Brain microvascular endothelial cell (primary cell): Measurements from ENCODE around the gene CA4.

Experiments used
- DNase-seq: peaks from one replicate; pipeline ENCODE4 v3.0.0-alpha.2; 2020
- H3K27ac ChIP-seq: fragments of 250-450 bp; sonication (Bioruptor Pico); 2 replicates; pipeline ENCODE4 v1.5.1; 2020; ENCODE audit warnings: mild to moderate bottlenecking, moderate library complexity
- H3K27me3 ChIP-seq: fragments of 250-450 bp; sonication (Bioruptor Pico); replicated peaks from 2 replicates; pipeline ENCODE4 v1.5.1; 2020; ENCODE audit warnings: mild to moderate bottlenecking
- H3K36me3 ChIP-seq: fragments of 250-450 bp; sonication (Bioruptor Pico); replicated peaks from 2 replicates; pipeline ENCODE4 v1.5.1; 2020; ENCODE audit warnings: mild to moderate bottlenecking
- H3K4me3 ChIP-seq: 2 replicates; pipeline ENCODE4 v1.5.1; 2011; ENCODE audit warnings: low read depth, mild to moderate bottlenecking, control low read depth, low read length, moderate library complexity
- CTCF ChIP-seq: IDR thresholded peaks from 2 replicates; pipeline ENCODE4 v1.5.1; 2011; ENCODE audit warnings: low read depth, mild to moderate bottlenecking, moderate library complexity, low read length, control low read depth, inconsistent platforms; ENCODE audit errors: missing control alignments
- in situ Hi-C: cut with HindIII; loops from 2 replicates; pipeline ENCODE4 v1.10.0; 2017; ENCODE audit warnings: low sequenced_read_pairs, low pct_ligation_motif_present

Gene CA4

GRCh38 chr17:60135151-60135950 is 14.4 kb upstream of the CA4 start:
- H3K27me3 ChIP-seq, result peaks cover 17% of the 10 kb centered on the region
- no peaks in the 10 kb centered on the region for H3K36me3 ChIP-seq
- peak; percentile 90 for DNase-seq
- H3K4me3 ChIP-seq, result peak overlapping the region; percentile 78
- TF ChIP-seq CTCF, result no peak
- H3K27ac ChIP-seq, result peak overlapping the region; percentile 61
- in situ Hi-C loops, result no loop called here

GRCh38 chr17:60135951-60136666 is 13.7 kb upstream of the CA4 start:
- Histone ChIP-seq H3K27ac (no peak overlapping the region), H3K4me3 (peak overlapping the region; percentile 78), H3K27me3 (peaks cover 20% of the 10 kb centered on the region), H3K36me3 (no peaks in the 10 kb centered on the region)
- no peak for DNase-seq
- in situ Hi-C loops, result no loop called here
- TF ChIP-seq CTCF, result no peak

GRCh38 chr17:60137731-60138130 is 12.0 kb upstream of the CA4 start:
- TF ChIP-seq CTCF, result no peak
- in situ Hi-C loops, result no loop called here
- H3K4me3 ChIP-seq, result no peak overlapping the region
- no peaks in the 10 kb centered on the region for H3K36me3 ChIP-seq
- no peak overlapping the region for H3K27ac ChIP-seq
- peaks cover 21% of the 10 kb centered on the region for H3K27me3 ChIP-seq
- no peak for DNase-seq

GRCh38 chr17:60138769-60139437 is 10.9 kb upstream of the CA4 start:
- in situ Hi-C loops, result no loop called here
- no peak for DNase-seq

More at GRCh38 chr17:60138769-60139437, 10.9 kb upstream of the CA4 start:
- no peaks in the 10 kb centered on the region for H3K36me3 ChIP-seq
- H3K27me3 ChIP-seq, result peaks cover 21% of the 10 kb centered on the region
- H3K4me3 ChIP-seq, result no peak overlapping the region
- TF ChIP-seq CTCF, result no peak
- H3K27ac ChIP-seq, result no peak overlapping the region
